GM12864 (cell line): ENCODE measurements around the gene MFSD12.

Source experiments
- DNase-seq: peaks from one replicate; pipeline ENCODE4 v3.0.0-alpha.2; 2011; ENCODE audit warnings: low read depth
- H3K4me3 ChIP-seq: 2 replicates; pipeline ENCODE4 v1.5.1; 2011; ENCODE audit warnings: mild to moderate bottlenecking, low read depth, low read length, control low read depth
- CTCF ChIP-seq: IDR thresholded peaks from 2 replicates; pipeline ENCODE4 v1.5.1; 2011; ENCODE audit warnings: low read depth, mild to moderate bottlenecking, moderate library complexity, low read length, control low read depth, inconsistent platforms; ENCODE audit errors: missing control alignments

MFSD12 gene

GRCh38 chr19:3515891-3516422, 41.4 kb downstream of the MFSD12 start:
- no peak overlapping the region for H3K4me3 ChIP-seq
- no peak for DNase-seq
- TF ChIP-seq CTCF: no peak

GRCh38 chr19:3514930-3515329, 42.5 kb downstream of the MFSD12 start:
- TF ChIP-seq CTCF: no peak
- no peak overlapping the region for H3K4me3 ChIP-seq
- no peak for DNase-seq

GRCh38 chr19:3513229-3514140, 43.9 kb downstream of the MFSD12 start:
- no peak for TF ChIP-seq CTCF
- no peak for DNase-seq
- no peak overlapping the region for H3K4me3 ChIP-seq

GRCh38 chr19:3512562-3513228, 44.7 kb downstream of the MFSD12 start:
- TF ChIP-seq CTCF: no peak
- H3K4me3 ChIP-seq: no peak overlapping the region
- DNase-seq: no peak

- TF ChIP-seq CTCF: no peak
- H3K4me3 ChIP-seq: no peak overlapping the region
- DNase-seq: no peak
These were observed 45.7 kb downstream of the MFSD12 start for GRCh38 chr19:3511506-3512251.

- H3K4me3 ChIP-seq: no peak overlapping the region
- no peak for DNase-seq
- TF ChIP-seq CTCF: no peak
These were observed 46.7 kb downstream of the MFSD12 start for GRCh38 chr19:3510727-3511126.
